Measurements from ENCODE around the gene BCCIP. TPM values are rescaled to one million over a fixed set of nuclear protein-coding genes. Genes with fewer than 3 reads are reported as not detected.

The BCCIP gene
- total RNA-seq, 1 donor from 2014 or later = 40.0 TPM

DNA sequence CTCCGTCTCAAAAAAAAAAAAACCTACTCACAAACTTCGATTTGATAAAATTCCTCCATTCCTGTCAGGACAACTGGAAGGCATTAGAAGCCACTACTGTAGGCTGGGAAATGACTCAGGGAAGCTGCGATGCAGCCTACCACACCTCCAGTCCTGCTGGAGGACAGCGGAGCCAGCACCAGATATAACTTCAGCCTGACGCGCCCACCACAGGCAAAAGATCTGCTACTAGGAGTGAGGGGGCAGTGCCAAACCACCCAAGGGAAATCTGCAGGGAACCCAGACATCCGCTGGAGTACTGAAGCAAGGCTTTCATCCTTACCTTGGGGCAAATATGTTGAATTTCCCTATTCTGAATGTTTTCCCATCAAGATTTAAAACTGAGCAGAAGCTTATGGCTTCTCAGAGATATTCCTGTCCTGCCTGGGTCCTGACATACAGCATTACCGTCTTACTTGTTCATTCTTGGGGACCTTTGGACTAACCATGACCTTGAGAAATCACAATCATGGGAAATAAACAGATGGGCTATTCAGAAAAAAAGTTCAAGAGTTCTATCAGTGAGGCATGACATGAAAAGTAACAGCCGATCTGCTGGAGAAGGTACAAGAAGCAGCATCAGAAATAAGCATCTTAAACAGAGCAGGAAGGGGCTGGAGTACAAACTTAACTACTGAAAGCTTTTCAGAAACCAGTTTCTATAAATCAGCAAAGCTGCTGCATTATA is 20.4 kb downstream of the BCCIP start:
- H3K36me3 ChIP-seq (ENCODE audit: control insufficient read depth, insufficient read depth, low read length) = peaks cover 3% of the 10 kb centered on the region
- TF ChIP-seq CTCF (IDR thresholded peaks at IDR 0.05; ENCODE audit: insufficient read depth, low read length, poor library complexity, severe bottlenecking) = no peak
- no peak overlapping the region for H3K4me3 ChIP-seq (ENCODE audit: low read depth, low read length)
- no peaks in the 10 kb centered on the region for H3K27me3 ChIP-seq (ENCODE audit: control insufficient read depth, insufficient read depth, low read length)
- no peak for DNase-seq (ENCODE audit: low read depth)

DNA sequence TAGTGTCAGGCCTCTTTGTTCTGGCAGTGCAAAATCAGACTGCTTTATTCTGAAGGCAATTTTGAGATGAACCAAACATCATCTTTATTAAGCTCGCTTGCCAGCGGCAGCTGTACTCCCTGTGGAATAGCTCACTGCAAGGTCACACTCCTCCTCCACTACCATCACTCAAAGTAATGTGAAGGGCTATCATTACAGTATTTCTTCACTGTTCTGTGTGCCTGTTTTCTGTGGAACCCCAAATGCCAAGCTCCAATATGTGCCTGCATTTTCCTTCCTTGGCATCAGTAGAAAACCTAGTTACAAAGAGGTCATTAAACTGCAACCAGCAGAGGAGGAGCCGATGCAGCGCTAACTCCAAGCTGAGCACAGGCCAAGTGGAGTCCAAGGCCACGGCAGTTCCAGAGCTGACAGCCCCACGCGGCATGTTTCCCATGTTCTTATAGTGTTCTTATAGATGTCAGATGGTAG is 21.4 kb downstream of the BCCIP start:
- no peaks in the 10 kb centered on the region for H3K27me3 ChIP-seq (ENCODE audit: control insufficient read depth, insufficient read depth, low read length)
- no peak for TF ChIP-seq CTCF (IDR thresholded peaks at IDR 0.05; ENCODE audit: insufficient read depth, low read length, poor library complexity, severe bottlenecking)
- DNase-seq (ENCODE audit: low read depth) = no peak
- H3K4me3 ChIP-seq (ENCODE audit: low read depth, low read length) = no peak overlapping the region
- H3K36me3 ChIP-seq (ENCODE audit: control insufficient read depth, insufficient read depth, low read length) = peaks cover under 1% of the 10 kb centered on the region

- DNase-seq (ENCODE audit: low read depth) = no peak
- no peak overlapping the region for H3K4me3 ChIP-seq (ENCODE audit: low read depth, low read length)
- H3K36me3 ChIP-seq (ENCODE audit: control insufficient read depth, insufficient read depth, low read length) = peaks cover 1% of the 10 kb centered on the region
- H3K27me3 ChIP-seq (ENCODE audit: control insufficient read depth, insufficient read depth, low read length) = no peaks in the 10 kb centered on the region
- TF ChIP-seq CTCF (IDR thresholded peaks at IDR 0.05; ENCODE audit: insufficient read depth, low read length, poor library complexity, severe bottlenecking) = no peak
Observed at GRCh38 chr10:125845617-125846016, 22.3 kb downstream of the BCCIP start.

DNA sequence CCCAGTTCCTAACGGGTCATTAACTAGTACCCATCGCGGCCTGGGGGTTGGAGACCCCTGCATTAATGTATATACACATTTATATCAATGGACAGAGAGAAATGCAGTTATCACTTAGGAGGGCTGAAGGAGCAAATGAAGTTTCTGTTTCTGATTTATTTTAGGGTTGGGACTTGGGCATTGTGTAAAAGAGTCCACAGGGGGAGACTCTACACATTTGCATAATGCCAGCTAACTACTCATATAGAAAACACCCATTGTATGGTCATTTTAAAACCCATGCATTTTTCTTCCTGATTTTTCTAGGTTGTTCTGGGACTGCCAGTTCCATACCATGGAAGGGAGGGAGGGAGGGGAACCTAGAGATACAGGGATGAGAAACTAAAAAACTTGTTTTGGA is 23.5 kb downstream of the BCCIP start:
- Histone ChIP-seq H3K4me3 (ENCODE audit: low read depth, low read length) (no peak overlapping the region), H3K27me3 (ENCODE audit: control insufficient read depth, insufficient read depth, low read length) (no peaks in the 10 kb centered on the region), H3K36me3 (ENCODE audit: control insufficient read depth, insufficient read depth, low read length) (peaks cover 1% of the 10 kb centered on the region)
- no peak for DNase-seq (ENCODE audit: low read depth)
- no peak for TF ChIP-seq CTCF (IDR thresholded peaks at IDR 0.05; ENCODE audit: insufficient read depth, low read length, poor library complexity, severe bottlenecking)

DNA sequence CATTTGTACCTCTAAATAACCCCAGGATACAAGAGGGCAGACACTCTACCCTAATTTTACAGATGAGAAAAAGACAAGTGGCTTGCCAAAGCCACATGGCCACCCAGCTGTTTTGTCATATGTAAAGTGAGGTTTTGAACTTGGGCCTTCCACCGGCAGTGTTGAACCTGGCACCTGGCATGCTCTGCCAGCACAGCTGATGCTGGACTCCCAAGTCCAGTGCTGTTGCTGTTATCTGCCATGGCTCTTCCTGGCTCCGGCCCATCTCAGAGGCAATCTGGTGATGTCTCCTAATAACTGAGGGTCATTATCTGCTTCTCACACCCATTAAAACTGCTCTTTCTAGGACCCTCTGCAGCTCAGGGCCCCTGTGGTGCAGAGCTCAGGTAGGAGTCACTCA is 25.0 kb downstream of the BCCIP start:
- H3K4me3 ChIP-seq (ENCODE audit: low read depth, low read length) = no peak overlapping the region
- no peak for DNase-seq (ENCODE audit: low read depth)
- H3K36me3 ChIP-seq (ENCODE audit: control insufficient read depth, insufficient read depth, low read length) = peaks cover 1% of the 10 kb centered on the region
- TF ChIP-seq CTCF (IDR thresholded peaks at IDR 0.05; ENCODE audit: insufficient read depth, low read length, poor library complexity, severe bottlenecking) = no peak
- H3K27me3 ChIP-seq (ENCODE audit: control insufficient read depth, insufficient read depth, low read length) = no peaks in the 10 kb centered on the region

GRCh38 chr10:125848857-125849256 is 25.5 kb downstream of the BCCIP start:
- H3K27me3 ChIP-seq (ENCODE audit: control insufficient read depth, insufficient read depth, low read length) = no peaks in the 10 kb centered on the region
- no peak for TF ChIP-seq CTCF (IDR thresholded peaks at IDR 0.05; ENCODE audit: insufficient read depth, low read length, poor library complexity, severe bottlenecking)
- H3K36me3 ChIP-seq (ENCODE audit: control insufficient read depth, insufficient read depth, low read length) = peaks cover 1% of the 10 kb centered on the region
- H3K4me3 ChIP-seq (ENCODE audit: low read depth, low read length) = no peak overlapping the region
- no peak for DNase-seq (ENCODE audit: low read depth)

Measured in kidney epithelial cell (primary cell).